OCI-LY3 (cell line): ENCODE measurements around the gene UBAP2.
"Not testable (repeated sequence)": the region's sequence is repeated elsewhere in the genome, so short reads cannot be mapped to it uniquely, and the experiment has no call there.

Experiments
- H2AFZ ChIP-seq: fragments of 200-600, 300-600 bp; shearing (Covaris generic); 2 replicates; pipeline ENCODE4 v1.6.0; 2014; ENCODE audit warnings: antibody characterized with exemption, low read depth, low read length
- H3K27ac ChIP-seq: fragments of 200-600, 300-600 bp; sonication (generic); 2 replicates; pipeline ENCODE4 v1.5.1; 2014; ENCODE audit warnings: mild to moderate bottlenecking, low read length, moderate library complexity, mixed read lengths
- H3K27me3 ChIP-seq: fragments of 200-600, 300-600 bp; sonication (generic); 2 replicates; pipeline ENCODE4 v1.6.1; 2014; ENCODE audit warnings: low read depth, low read length, mixed read lengths
- H3K36me3 ChIP-seq: fragments of 200-600, 300-600 bp; sonication (generic); replicated peaks from 2 replicates; pipeline ENCODE3; 2014; ENCODE audit warnings: low read depth, low read length, mixed read lengths
- H3K4me1 ChIP-seq: fragments of 300-600, 200-600 bp; sonication (generic); 2 replicates; pipeline ENCODE4 v1.6.1; 2014; ENCODE audit warnings: low read length, mixed read lengths
- H3K4me2 ChIP-seq: fragments of 200-600, 300-600 bp; sonication (generic); 2 replicates; pipeline ENCODE4 v1.6.1; 2014; ENCODE audit warnings: low read length, mixed read lengths
- H3K4me3 ChIP-seq: fragments of 300-600, 200-600 bp; sonication (generic); 2 replicates; pipeline ENCODE4 v1.5.1; 2014; ENCODE audit warnings: antibody characterized with exemption, mild to moderate bottlenecking, low read length, moderate library complexity
- H3K79me2 ChIP-seq: fragments of 300-600, 200-600 bp; shearing (Covaris generic); 2 replicates; pipeline ENCODE4 v1.6.1; 2014; ENCODE audit warnings: mild to moderate bottlenecking, low read length, mixed read lengths
- H3K9ac ChIP-seq: fragments of 300-600, 200-600 bp; shearing (Covaris generic); 2 replicates; pipeline ENCODE4 v1.6.0; 2014; ENCODE audit warnings: mild to moderate bottlenecking, low read length, moderate library complexity
- H3K9me3 ChIP-seq: fragments of 200-600, 300-600 bp; shearing (Covaris generic); 2 replicates; pipeline ENCODE4 v1.6.1; 2014; ENCODE audit warnings: low read length, mixed read lengths; ENCODE audit not compliant: insufficient read depth
- H4K20me1 ChIP-seq: fragments of 200-600, 300-600 bp; sonication (generic); 2 replicates; pipeline ENCODE4 v1.6.1; 2016; ENCODE audit warnings: low read length, mixed read lengths; ENCODE audit not compliant: insufficient read depth
- CTCF ChIP-seq: fragments of 200-600, 300-600 bp; sonication (generic); IDR thresholded peaks from 2 replicates; pipeline ENCODE4 v1.5.1; 2014; ENCODE audit warnings: antibody characterized with exemption, low read length, low read depth
- EZH2phosphoT487 ChIP-seq: fragments of 200-600 bp; shearing (Covaris generic); IDR thresholded peaks from 2 replicates; pipeline ENCODE4 v1.6.1; 2018; ENCODE audit warnings: antibody characterized with exemption, mixed run types, low read depth

UBAP2 gene

DNA sequence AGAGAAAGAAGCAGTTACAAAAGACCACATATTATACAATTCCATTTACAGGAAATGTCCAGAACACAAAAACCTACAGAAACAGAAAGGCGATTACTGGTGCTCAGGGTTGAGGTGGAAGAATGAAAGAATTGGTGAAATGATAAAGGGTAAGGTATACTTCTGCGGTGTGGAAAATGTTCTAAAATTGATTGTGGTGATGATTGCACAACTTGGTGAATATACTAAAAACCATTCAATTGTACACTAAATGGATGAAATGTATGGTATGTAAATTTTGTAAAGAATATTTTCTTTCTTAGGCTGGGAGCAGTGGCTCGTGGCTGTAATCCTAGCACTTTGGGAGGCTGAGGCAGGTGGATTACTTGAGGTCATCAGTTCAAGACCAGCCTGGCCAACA, 72.3 kb downstream of the UBAP2 start:
- Histone ChIP-seq H3K9me3 (no peaks in the 10 kb centered on the region), H4K20me1 (no peaks in the 10 kb centered on the region), H3K36me3 (peaks cover 27% of the 10 kb centered on the region), H3K27me3 (no peaks in the 10 kb centered on the region), H2AFZ (no peak overlapping the region), H3K9ac (no peak overlapping the region), H3K4me1 (no peaks in the 10 kb centered on the region), H3K4me2 (no peak overlapping the region), H3K79me2 (no peaks in the 10 kb centered on the region; the same call in 1 of the 2 replicates), H3K27ac (no peak overlapping the region), H3K4me3 (no peak overlapping the region)
- TF ChIP-seq EZH2phosphoT487 (no peak), CTCF (no peak)

GRCh38 chr9:33972698-33973097, 76.0 kb downstream of the UBAP2 start:
- H4K20me1 ChIP-seq = no peaks in the 10 kb centered on the region
- H3K27ac ChIP-seq = no peak overlapping the region

GRCh38 chr9:33964086-33964768, 84.5 kb downstream of the UBAP2 start:
- Histone ChIP-seq H3K4me3 (no peak overlapping the region), H3K79me2 (no peaks in the 10 kb centered on the region), H3K27me3 (no peaks in the 10 kb centered on the region), H4K20me1 (no peaks in the 10 kb centered on the region), H3K4me1 (no peaks in the 10 kb centered on the region), H3K4me2 (no peak overlapping the region), H3K27ac (no peak overlapping the region), H3K9me3 (no peaks in the 10 kb centered on the region), H2AFZ (no peak overlapping the region), H3K9ac (no peak overlapping the region), H3K36me3 (peaks cover 32% of the 10 kb centered on the region)
- TF ChIP-seq CTCF = no peak
- TF ChIP-seq EZH2phosphoT487 = no peak

More at GRCh38 chr9:33972698-33973097, 76.0 kb downstream of the UBAP2 start:
- no peak for TF ChIP-seq CTCF
- Histone ChIP-seq H3K4me1 (no peaks in the 10 kb centered on the region), H2AFZ (no peak overlapping the region), H3K36me3 (peaks cover 40% of the 10 kb centered on the region), H3K27me3 (no peaks in the 10 kb centered on the region), H3K9me3 (no peaks in the 10 kb centered on the region), H3K79me2 (no peaks in the 10 kb centered on the region; the same call in 1 of the 2 replicates), H3K9ac (no peak overlapping the region), H3K4me2 (no peak overlapping the region), H3K4me3 (no peak overlapping the region)

DNA sequence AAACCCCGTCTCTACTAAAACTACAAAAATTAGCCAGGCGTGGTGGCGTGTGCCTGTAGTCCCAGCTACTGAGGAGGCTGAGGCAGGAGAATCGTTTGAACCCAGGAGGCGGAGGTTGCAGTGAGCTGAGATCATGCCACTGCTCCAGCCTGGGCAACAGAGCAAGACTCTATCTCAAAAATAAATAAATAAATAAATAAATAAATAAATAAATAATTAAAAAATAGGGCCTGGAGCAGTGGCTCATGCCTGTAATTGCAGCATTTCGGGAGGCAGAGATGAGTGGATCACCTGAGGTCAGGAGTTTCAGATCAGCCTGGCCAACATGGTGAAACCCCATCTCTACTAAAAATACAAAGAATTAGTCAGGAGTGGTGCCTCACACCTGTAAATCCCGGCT, 86.2 kb downstream of the UBAP2 start:
- H3K79me2 ChIP-seq, H3K4me2 ChIP-seq, H4K20me1 ChIP-seq, H3K27ac ChIP-seq, H2AFZ ChIP-seq, H3K27me3 ChIP-seq, H3K4me3 ChIP-seq, H3K4me1 ChIP-seq, H3K9me3 ChIP-seq, H3K9ac ChIP-seq: not testable (repeated sequence)
- peaks cover 27% of the 10 kb centered on the region for H3K36me3 ChIP-seq
